Ovary (tissue), 9 donors: Measurements from ENCODE around the gene RND1. TPM values are rescaled to one million over a fixed set of nuclear protein-coding genes. Genes with fewer than 3 reads are reported as not detected.
"Not testable (repeated sequence)": the region's sequence is repeated elsewhere in the genome, so short reads cannot be mapped to it uniquely, and the experiment has no call there.

Source experiments
- DNase-seq, 5 donors: peaks; one replicate each; pipeline ENCODE4 v3.0.0-alpha.2; 2019 to 2020
- H3K27ac ChIP-seq, 2 donors: fragments of 200-600 bp; one replicate each; pipeline versions ENCODE4 v1.5.1 to v1.8.0; 2019 to 2022
- H3K27me3 ChIP-seq: fragments of 200-600 bp; one replicate; pipeline ENCODE4 v1.8.0; 2022
- H3K36me3 ChIP-seq: fragments of 200-600 bp; sonication (generic); one replicate; pipeline ENCODE4 v1.5.1; 2019
- H3K4me1 ChIP-seq: one replicate; pipeline ENCODE4 v1.8.1; 2013; ENCODE audit warnings: mild to moderate bottlenecking, moderate library complexity; ENCODE audit not compliant: insufficient read depth
- H3K4me3 ChIP-seq: fragments of 200-600 bp; sonication (generic); one replicate; pipeline ENCODE4 v1.5.1; 2017
- H3K9me3 ChIP-seq, 2 donors: fragments of 200-600 bp in 1 of 2; sonication (generic) in 1 of 2; one replicate each; pipeline versions ENCODE4 v1.5.1 to v1.8.1; 2013 to 2019; ENCODE audit warnings: mild to moderate bottlenecking in 1 of 2, moderate library complexity in 1 of 2
- EP300 ChIP-seq: sonication (generic); formaldehyde crosslinking; IDR thresholded peaks from one replicate; pipeline ENCODE4 v1.6.1; 2017; ENCODE audit warnings: antibody characterized with exemption
- POLR2A ChIP-seq: fragments of 450-650 bp; IDR thresholded peaks from one replicate; pipeline ENCODE4 v1.6.1; 2017; ENCODE audit warnings: antibody characterized with exemption, mild to moderate bottlenecking, moderate library complexity
- whole genome bisulfite sequencing, 3 donors: extraction: QIAGEN DNeasy Blood & Tissue Kit in 1 of 3; methylation state at CpG; one replicate each; pipeline versions ENCODE4 v1.1.5 to v1.1.7; 2013 to 2017; 5-methylcytosine and 5-hydroxymethylcytosine counted together
- intact Hi-C, 4 donors: fragments of 100-400 bp; cut with DNase I; formaldehyde crosslinking; loops; one replicate each; pipeline versions ENCODE4 v1.11.0 to v1.15.1; 2022 to 2023
- polyA plus RNA-seq, 2 donors: library from polyadenylated mRNA; stranded (reverse); fragments of 200-250 nt in 1 of 2; fragments of 350-450 nt in 1 of 2; fragmentation: Illumina TruSeq in 1 of 2; extraction: RNeasy Lipid Tissue Mini Kit (QIAGEN cat#74804) in 1 of 2; gene quantifications; one replicate each; pipeline ENCODE4 v1.2.3, GENCODE V29; 2013 to 2014
- total RNA-seq, 7 donors: library from RNA; depleted of rRNA in 2 of 7; stranded (reverse); fragments of >200 nt in 2 of 7; fragmentation: NEBNext Ultra II Directional in 3 of 7; extraction: Animal tissue kit (Norgen Biotek cat#: 25700) in 3 of 7; gene quantifications; one replicate each; pipeline versions ENCODE4 v1.1.0 to v1.2.4, GENCODE V29; 2016 to 2023
- TF ChIP-seq, protein P1 (sequence below), 3 donors: fragments of 450-650 bp in 2 of 3; fragments of 200-600 bp in 1 of 3; IDR thresholded peaks; one replicate each; pipeline versions ENCODE4 v1.5.1 to v1.8.0; 2016 to 2022; ENCODE audit warnings: antibody characterized with exemption in 3 of 3, mild to moderate bottlenecking in 1 of 3
- donor health status: DM: no; HTN: no; CAD: no; lungs with moderate emphysema.
- donor health status: DM: no; HTN: no; CAD: no.
- donor health status: Bipolar disorder and iron deficiency.
- donor health status: DM: yes; HTN: yes; CAD: no.
- donor health status: DM: no; HTN: no; CAD: no.
- donor health status: DM: yes; HTN: yes; CAD: no.

RND1 gene
- total and polyA plus RNA-seq, 9 donors, result 0.23 to 3.8 (median 0.62) TPM

GRCh38 chr12:48875944-48876515 is 10.4 kb upstream of the RND1 start:
- 59 to 75% (median 66%) methylated on average over 4 of the region's 4 CpGs for WGBS, 3 donors
- Histone ChIP-seq H3K9me3 (no peaks in the 10 kb centered on the region), H3K4me3 (no peak overlapping the region), H3K27me3 (no peaks in the 10 kb centered on the region), H3K36me3 (no peaks in the 10 kb centered on the region), H3K27ac (no peak overlapping the region), H3K4me1 (no peaks in the 10 kb centered on the region)
- intact Hi-C loops, result no loop called here
- no peak for DNase-seq
- TF ChIP-seq POLR2A (no peak), EP300 (no peak)
- TF ChIP-seq, protein P1, sequence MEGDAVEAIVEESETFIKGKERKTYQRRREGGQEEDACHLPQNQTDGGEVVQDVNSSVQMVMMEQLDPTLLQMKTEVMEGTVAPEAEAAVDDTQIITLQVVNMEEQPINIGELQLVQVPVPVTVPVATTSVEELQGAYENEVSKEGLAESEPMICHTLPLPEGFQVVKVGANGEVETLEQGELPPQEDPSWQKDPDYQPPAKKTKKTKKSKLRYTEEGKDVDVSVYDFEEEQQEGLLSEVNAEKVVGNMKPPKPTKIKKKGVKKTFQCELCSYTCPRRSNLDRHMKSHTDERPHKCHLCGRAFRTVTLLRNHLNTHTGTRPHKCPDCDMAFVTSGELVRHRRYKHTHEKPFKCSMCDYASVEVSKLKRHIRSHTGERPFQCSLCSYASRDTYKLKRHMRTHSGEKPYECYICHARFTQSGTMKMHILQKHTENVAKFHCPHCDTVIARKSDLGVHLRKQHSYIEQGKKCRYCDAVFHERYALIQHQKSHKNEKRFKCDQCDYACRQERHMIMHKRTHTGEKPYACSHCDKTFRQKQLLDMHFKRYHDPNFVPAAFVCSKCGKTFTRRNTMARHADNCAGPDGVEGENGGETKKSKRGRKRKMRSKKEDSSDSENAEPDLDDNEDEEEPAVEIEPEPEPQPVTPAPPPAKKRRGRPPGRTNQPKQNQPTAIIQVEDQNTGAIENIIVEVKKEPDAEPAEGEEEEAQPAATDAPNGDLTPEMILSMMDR (IDR thresholded peaks at IDR 0.05), result no peak

DNA sequence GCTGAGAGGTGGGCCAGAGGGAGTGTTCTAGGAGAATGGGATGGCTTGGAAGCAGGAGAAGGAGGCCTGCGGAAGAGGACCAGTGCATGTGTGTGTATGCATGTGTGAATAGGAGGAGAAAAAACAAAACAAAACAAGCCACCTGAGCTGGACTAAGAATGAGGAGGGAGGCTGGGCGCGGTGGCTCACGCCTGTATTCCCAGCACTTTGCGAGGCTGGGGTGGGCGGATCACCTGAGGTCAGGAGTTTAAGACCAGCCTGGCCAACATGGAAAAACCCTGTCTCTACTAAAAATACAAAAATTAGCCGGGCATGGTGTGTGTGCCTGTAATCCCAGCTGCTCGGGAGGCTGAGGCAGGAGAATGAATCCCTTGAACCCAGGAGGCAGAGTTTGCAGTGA is 7.9 kb upstream of the RND1 start:
- WGBS, 3 donors, result 88 to 93% (median 90%) methylated on average over 8 of the region's 8 CpGs
- DNase-seq, H3K4me3 ChIP-seq, H3K9me3 ChIP-seq, H3K4me1 ChIP-seq, intact Hi-C loops, H3K27ac ChIP-seq, H3K27me3 ChIP-seq, H3K36me3 ChIP-seq: not testable (repeated sequence)

- no peaks in the 10 kb centered on the region for H3K27me3 ChIP-seq
- H3K4me1 ChIP-seq, result no peaks in the 10 kb centered on the region
- TF ChIP-seq POLR2A (no peak), EP300 (no peak)
- TF ChIP-seq, protein P1 (IDR thresholded peaks at IDR 0.05), result no peak
- H3K9me3 ChIP-seq, result no peaks in the 10 kb centered on the region
- no peak overlapping the region for H3K4me3 ChIP-seq
- 37 to 43% (median 40%) methylated on average over 4 of the region's 4 CpGs for WGBS, 3 donors
- no peak overlapping the region for H3K27ac ChIP-seq
- intact Hi-C loops, result no loop called here
- DNase-seq, result no peak
- H3K36me3 ChIP-seq, result no peaks in the 10 kb centered on the region
These were observed 7.4 kb upstream of the RND1 start for GRCh38 chr12:48873096-48873495.

DNA sequence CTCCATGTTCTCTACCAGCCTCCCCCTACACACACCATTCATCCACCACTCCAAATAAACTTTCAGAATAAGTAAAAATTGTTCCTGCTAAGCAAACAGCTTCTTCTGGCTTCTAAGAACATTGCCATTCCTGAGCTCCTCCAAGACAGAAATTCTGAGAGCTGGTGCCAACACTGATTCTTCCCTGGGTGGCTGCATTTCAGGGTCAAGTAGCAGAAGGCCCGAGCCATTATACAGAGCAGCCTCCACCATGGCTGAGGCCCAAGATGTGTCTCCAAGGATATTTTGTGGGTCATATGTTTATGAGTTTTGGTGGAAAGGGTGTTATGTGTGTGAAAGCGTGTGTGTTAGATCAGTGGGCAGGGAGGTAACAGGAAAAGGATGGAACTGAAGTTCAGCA is 3.5 kb upstream of the RND1 start:
- Histone ChIP-seq H3K36me3 (no peaks in the 10 kb centered on the region), H3K27ac (no peak overlapping the region), H3K4me1 (peaks cover 2% of the 10 kb centered on the region), H3K4me3 (no peak overlapping the region), H3K27me3 (no peaks in the 10 kb centered on the region), H3K9me3 (no peaks in the 10 kb centered on the region)
- intact Hi-C loops, result loop anchor here in 1 of 4 donors (10.0 kb wide), 1 partner anchor 126 kb away; the partner anchor contains the start of gene DDN
- WGBS, 3 donors, result 43 to 48% (median 43%) methylated on average over 2 of the region's 2 CpGs
- TF ChIP-seq EP300 (no peak), POLR2A (no peak)
- TF ChIP-seq, protein P1 (IDR thresholded peaks at IDR 0.05), result no peak
- DNase-seq, result no peak

- Histone ChIP-seq H3K27me3 (no peaks in the 10 kb centered on the region), H3K4me1 (peaks cover 2% of the 10 kb centered on the region), H3K9me3 (no peaks in the 10 kb centered on the region), H3K36me3 (no peaks in the 10 kb centered on the region), H3K4me3 (no peak overlapping the region), H3K27ac (no peak overlapping the region)
- WGBS, 3 donors, result 69 to 76% (median 72%) methylated on average over 2 of the region's 2 CpGs
- DNase-seq, result no peak
- intact Hi-C loops, result loop anchor here in 1 of 4 donors (10.0 kb wide), 1 partner anchor 126 kb away; the partner anchor contains the start of gene DDN
- TF ChIP-seq POLR2A (no peak), EP300 (no peak)
- TF ChIP-seq, protein P1 (IDR thresholded peaks at IDR 0.05), result no peak
These were observed 2.8 kb upstream of the RND1 start for GRCh38 chr12:48868451-48868850.
